Fibroblast of peridontal ligament (primary cell): ENCODE results near the gene GOLGA8S.
"Not testable (repeated sequence)": the region's sequence is repeated elsewhere in the genome, so short reads cannot be mapped to it uniquely, and the experiment has no call there.

Experiments
- DNase-seq: peaks from one replicate; pipeline ENCODE4 v3.0.0-alpha.2; 2010; ENCODE audit errors: extremely low read depth

GOLGA8S gene

DNA sequence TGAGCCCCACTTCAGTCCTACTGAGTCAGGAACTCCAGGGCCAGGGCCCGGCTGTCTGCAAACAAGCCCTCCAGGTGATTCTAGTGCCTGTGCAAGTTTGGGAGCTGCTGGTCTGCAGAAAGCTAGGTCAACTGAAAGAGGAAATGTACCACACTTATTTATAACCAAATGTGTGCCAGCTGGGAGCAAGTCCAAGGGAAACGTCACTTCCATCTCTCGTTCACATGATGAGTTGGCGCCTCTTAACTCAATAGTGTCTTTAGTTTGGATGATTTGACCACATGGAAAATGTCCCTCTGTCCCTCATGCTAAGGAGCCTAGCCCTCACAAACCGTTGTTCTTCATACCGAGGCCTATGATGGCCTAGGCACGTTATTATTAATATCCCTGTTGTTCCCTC is 43.2 kb downstream of the GOLGA8S start:
- no peak for DNase-seq

DNA sequence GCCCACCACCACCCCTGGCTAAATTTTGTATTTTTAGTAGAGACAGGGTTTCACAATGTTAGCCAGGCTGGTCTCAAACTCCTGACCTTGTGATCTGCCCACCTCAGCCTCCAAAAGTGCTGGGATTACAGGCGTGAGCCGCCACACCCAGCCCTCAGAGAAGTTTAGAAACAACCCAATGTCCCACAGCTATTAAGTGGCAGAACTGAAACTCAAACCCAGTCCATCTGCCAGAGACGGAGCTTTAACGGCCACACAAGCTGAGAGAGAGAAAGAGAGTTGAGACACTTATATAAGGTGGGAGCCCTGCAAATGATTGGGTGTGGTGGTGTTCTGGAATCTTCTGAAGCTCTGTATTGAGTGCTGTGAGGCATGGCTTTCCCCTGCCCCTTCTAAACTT is 43.8 kb downstream of the GOLGA8S start:
- DNase-seq: not testable (repeated sequence)

DNA sequence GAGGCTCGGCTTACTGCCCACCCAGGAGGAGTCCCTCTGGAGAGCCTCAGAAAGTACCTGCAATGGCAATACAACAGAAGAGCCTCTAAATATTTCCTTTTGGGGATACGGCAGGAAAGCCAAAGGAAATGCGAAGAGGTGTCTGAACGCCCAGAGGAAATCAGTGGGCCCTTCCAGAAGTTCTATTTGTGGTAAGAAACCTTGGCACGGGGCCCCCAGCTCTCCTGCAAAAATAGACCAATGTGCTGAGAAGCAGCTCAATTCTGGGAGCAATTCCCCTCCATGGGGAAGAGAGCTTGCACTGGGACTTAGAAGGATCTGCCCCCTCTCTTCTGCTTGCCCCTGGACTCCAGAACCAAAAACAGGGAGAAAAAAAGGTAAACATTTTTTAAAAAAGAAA is 44.7 kb downstream of the GOLGA8S start:
- DNase-seq: not testable (repeated sequence)

DNA sequence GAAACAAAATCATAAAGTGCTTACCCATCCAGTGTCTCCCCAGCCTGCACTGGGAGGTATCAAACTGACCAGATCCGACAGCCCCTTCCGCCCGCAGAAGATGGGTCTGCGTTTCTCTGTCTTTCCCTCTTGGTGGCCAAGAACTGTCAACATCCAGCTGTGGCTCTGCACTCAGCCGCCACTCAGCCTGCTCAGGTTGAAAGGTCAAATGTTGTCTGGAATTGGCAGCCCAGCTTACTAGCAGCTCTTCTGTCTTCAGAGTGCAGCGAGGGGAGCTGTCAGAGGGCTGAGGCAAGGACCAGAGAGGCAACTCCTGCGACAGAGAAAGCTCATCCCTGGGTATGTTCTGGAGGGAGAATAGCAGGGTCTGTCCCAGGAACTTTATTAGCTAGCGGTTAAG is 47.1 kb downstream of the GOLGA8S start:
- DNase-seq: no peak

DNA sequence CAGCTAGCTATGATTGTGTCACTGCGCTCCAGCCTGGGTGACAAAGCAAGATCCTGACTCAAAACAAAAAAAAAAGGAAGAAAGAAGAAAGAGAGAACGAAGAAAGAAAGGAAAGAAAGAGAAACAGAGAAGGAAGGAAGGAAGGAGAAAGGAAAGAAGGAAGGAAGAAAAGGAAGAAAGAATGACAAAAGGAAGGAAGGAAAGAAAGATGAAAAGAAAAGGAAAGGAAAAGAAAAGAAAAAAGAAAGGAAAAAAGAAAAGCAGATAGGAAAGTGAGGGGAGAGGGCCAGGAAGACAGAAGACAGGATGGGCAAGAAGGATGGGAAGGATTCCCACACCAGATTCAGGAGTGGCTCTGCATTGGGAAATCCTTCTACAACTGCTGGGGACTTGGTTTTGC is 47.6 kb downstream of the GOLGA8S start:
- no peak for DNase-seq

DNA sequence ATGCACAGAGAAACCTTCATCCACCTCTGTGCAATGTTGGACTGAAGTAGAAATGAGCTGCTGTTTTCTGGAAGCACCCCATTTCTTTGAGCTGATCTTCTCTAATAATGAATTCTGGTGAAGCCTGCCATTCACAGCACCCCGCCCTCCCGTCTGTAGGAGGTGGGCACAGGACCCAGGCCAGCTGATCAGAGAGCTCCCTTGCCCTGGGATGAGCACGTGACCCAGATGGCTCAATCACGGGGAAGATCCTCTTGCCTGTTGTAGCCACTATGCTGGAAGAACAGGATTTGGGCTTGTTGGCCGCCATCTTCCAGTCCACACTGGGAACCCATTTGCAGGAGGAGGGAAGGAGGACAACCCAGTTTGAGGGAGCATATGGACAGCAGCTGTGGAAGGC is 48.0 kb downstream of the GOLGA8S start:
- DNase-seq: no peak

DNA sequence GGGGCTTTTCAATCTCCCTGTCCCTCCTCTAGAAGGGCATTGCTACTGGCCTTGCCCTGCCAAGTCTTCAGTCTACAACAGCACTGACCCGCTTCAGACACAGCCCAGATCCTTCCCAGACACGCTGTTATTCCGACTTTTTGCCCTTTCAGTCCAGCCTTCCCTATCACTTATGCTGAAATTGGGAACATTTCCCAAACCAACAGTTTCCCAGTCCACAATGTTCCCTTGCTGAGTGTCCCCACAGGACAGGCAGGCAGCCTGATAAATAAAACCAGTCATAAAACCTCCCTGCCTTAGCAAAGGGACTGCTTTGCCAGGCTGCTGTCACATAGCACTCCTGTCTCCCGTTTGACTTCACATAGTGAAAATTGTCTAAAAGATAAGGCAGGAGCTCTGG is 49.0 kb downstream of the GOLGA8S start:
- DNase-seq: no peak

DNA sequence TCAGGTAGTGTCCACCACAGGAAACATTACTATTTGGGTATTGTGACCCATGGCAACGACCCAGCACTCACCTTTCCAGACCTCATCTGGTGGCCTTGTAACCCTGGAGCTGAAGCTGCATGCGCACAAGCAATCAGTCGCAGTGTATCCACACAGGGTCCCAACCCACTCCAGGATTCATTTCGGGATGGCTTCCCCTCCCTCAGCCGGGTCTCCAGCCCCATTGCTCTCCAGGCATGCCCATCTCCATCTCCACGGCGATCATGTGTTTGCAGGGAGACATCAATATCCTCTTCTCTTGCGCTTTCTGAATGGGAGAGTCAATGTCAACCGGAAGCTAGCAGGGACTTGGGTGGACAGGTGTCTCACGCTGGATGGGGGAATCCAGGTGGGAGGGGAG is 57.3 kb downstream of the GOLGA8S start:
- DNase-seq: no peak

DNA sequence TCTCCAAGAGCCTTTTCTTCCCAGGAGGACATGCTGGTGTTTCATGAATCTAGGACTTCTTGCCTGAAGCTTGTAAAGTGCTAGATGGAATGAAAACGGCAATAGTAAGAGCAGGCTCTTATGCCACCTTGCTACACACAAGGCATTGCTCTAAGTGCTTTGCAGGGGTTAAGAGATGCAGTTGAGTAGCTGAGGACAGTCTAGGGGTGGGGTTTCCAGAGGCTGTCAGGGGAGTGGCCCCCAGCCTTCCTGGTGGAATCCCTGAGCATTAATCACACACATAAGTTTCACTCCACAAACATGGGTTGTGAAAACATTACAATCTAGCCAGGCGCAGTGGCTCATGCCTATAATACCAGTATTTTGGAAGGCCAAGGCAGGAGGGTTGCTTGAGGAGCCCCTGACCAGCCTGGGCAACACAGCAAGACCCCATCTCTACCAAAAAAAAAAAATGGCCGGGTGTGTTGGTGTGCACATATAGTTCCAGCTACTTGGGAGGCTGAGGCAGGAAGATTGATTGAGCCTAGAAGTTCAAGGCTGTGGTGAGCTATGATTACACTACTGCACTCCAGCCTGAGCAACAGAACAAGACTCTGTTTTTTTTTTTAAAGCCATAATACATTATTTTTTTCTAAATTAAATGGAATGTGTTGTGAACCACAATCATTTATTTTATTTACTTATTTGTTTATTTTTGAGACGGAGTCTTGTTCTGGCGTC is 58.5 kb downstream of the GOLGA8S start:
- DNase-seq: not testable (repeated sequence)
